Skeletal muscle tissue (tissue), 4 donors: Measurements from ENCODE around the gene KIF27. TPM values are rescaled to one million over a fixed set of nuclear protein-coding genes. Genes with fewer than 3 reads are reported as not detected.
"Not testable (repeated sequence)": the region's sequence is repeated elsewhere in the genome, so short reads cannot be mapped to it uniquely, and the experiment has no call there.

Experiments used
- H3K27ac ChIP-seq: one replicate; pipeline ENCODE4 v1.7.0; 2013; ENCODE audit warnings: mild to moderate bottlenecking, low read depth, low read length, inconsistent platforms
- H3K27me3 ChIP-seq, 3 donors: one replicate each; pipeline ENCODE4 v1.7.0; 2013; ENCODE audit warnings: low read length in 3 of 3; ENCODE audit not compliant: control insufficient read depth in 3 of 3, insufficient read depth in 3 of 3
- H3K36me3 ChIP-seq, 3 donors: one replicate each; pipeline ENCODE4 v1.7.0; 2013; ENCODE audit warnings: low read length in 3 of 3; ENCODE audit not compliant: control insufficient read depth in 3 of 3, insufficient read depth in 3 of 3
- H3K4me1 ChIP-seq, 3 donors: one replicate each; pipeline ENCODE4 v1.7.0; 2013; ENCODE audit warnings: low read length in 3 of 3, mild to moderate bottlenecking in 3 of 3; ENCODE audit not compliant: control insufficient read depth in 3 of 3, insufficient read depth in 3 of 3
- H3K4me3 ChIP-seq, 3 donors: one replicate each; pipeline ENCODE4 v1.7.0; 2013; ENCODE audit warnings: low read length in 3 of 3
- H3K9ac ChIP-seq, 3 donors: one replicate each; pipeline ENCODE4 v1.7.0; 2013; ENCODE audit warnings: low read length in 3 of 3, mild to moderate bottlenecking in 3 of 3, moderate library complexity in 2 of 3, low read depth in 1 of 3
- H3K9me3 ChIP-seq, 3 donors: one replicate each; pipeline ENCODE4 v1.7.0; 2013; ENCODE audit warnings: low read length in 3 of 3; ENCODE audit not compliant: control insufficient read depth in 3 of 3
- total RNA-seq: library from RNA; depleted of rRNA; stranded (reverse); fragments of >200 nt; gene quantifications from one replicate; pipeline ENCODE4 v1.2.3, GENCODE V29; 2014
- donor health status: Osteomylitis.

The KIF27 gene
- total RNA-seq, 1 donor from 2014 or later: 6.3 TPM

DNA sequence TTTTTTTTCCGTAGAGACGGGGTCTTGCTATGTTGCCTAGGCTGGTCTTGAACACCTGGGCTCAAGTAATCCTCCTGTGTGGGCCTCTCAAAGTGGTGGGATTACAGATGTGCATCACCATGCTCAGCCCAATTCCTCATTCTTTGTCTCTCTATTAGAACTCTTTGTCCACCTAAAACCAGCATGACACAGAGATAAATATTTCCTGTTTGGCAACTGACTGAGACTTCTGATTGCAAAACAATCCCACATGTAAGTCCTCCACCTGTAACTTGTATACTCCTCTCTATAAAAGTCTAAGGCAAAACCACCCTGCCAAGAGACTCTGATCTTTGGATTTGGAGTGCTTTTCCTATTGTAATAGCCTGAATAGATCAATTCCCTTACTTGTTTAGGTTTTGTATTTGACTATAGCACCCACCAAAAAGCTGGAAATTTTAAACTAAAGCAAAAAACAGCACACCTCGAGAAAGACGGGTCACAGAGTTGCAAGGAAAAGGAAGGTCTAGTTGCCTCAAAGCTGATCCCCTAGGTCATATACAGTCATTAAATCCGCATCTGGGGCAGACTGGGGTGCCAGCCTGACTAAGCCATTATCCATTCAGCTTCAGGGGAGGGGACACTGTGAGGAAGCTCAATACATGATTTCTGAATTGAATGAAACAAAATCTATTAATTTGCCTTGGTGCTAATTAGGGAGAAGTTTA, 13.5 kb upstream of the KIF27 start:
- Histone ChIP-seq H3K27me3 (no peaks in the 10 kb centered on the region), H3K9ac (peak overlapping the region in 1 of 3 donors; percentile 32), H3K9me3 (no peaks in the 10 kb centered on the region), H3K36me3 (peaks cover 0 to 10% (median 3%) of the 10 kb centered on the region in 3 donors), H3K4me1 (peaks cover 8 to 28% (median 11%) of the 10 kb centered on the region in 3 donors), H3K27ac (no peak overlapping the region), H3K4me3 (no peak overlapping the region)

DNA sequence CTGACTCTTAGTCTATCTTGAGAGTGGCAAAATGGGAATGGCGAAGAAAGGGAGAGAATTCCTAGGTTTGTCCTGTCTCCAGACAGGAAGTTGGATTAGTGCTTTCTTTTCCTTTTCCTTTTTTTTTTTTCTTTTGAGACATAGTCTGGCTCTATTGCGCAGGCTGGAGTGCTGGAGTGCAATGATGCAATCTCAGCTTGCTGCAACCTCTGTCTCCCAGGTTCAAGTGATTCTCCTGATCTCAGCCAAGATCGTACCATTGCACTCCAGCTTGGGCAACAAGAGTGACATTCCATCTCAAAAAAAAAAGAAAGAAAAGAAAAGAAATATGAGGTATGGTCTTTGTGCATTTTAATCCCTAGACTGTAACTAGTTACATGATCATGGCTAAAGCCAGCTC, 12.6 kb upstream of the KIF27 start:
- no peak overlapping the region for H3K27ac ChIP-seq
- peaks cover 0 to 2% (median 0%) of the 10 kb centered on the region in 3 donors for H3K36me3 ChIP-seq
- H3K9ac ChIP-seq: no peak overlapping the region
- no peaks in the 10 kb centered on the region for H3K9me3 ChIP-seq
- H3K4me3 ChIP-seq: no peak overlapping the region
- no peaks in the 10 kb centered on the region for H3K27me3 ChIP-seq
- peaks cover 8 to 28% (median 11%) of the 10 kb centered on the region in 3 donors for H3K4me1 ChIP-seq

- H3K9ac ChIP-seq: no peak overlapping the region
- no peaks in the 10 kb centered on the region for H3K36me3 ChIP-seq
- no peak overlapping the region for H3K4me3 ChIP-seq
- H3K4me1 ChIP-seq: peaks cover 8 to 28% (median 11%) of the 10 kb centered on the region in 3 donors
- no peaks in the 10 kb centered on the region for H3K27me3 ChIP-seq
- H3K27ac ChIP-seq: no peak overlapping the region
- H3K9me3 ChIP-seq: no peaks in the 10 kb centered on the region
Observed at GRCh38 chr9:83932851-83933250, 11.6 kb upstream of the KIF27 start.

DNA sequence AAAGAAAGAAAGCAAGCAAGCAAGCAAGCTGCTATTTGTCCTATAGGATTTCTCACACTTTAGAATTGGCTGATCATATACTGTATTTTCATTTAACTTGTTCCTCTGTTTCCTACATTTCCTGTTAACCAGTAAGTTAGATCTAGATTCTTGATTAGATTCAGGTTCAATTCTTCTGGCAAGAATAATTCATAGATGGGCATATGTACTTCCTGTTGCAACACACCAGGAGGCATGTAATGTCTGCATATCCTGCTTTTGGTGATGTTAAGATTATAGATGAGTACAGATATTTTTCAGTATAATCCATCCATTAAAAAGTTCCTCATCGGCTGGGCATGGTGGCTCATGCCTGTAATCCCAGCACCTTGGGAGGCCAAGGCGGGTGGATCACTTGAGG, 10.8 kb upstream of the KIF27 start:
- Histone ChIP-seq H3K9ac (no peak overlapping the region), H3K36me3 (no peaks in the 10 kb centered on the region), H3K4me3 (no peak overlapping the region), H3K4me1 (peaks cover 8 to 27% (median 11%) of the 10 kb centered on the region in 3 donors), H3K27ac (no peak overlapping the region), H3K27me3 (no peaks in the 10 kb centered on the region), H3K9me3 (no peaks in the 10 kb centered on the region)

- no peak overlapping the region for H3K4me3 ChIP-seq
- H3K36me3 ChIP-seq: no peaks in the 10 kb centered on the region
- H3K4me1 ChIP-seq: peaks cover 8 to 17% (median 9%) of the 10 kb centered on the region in 3 donors
- no peak overlapping the region for H3K27ac ChIP-seq
- no peaks in the 10 kb centered on the region for H3K9me3 ChIP-seq
- no peak overlapping the region for H3K9ac ChIP-seq
- no peaks in the 10 kb centered on the region for H3K27me3 ChIP-seq
Observed at GRCh38 chr9:83930881-83931280, 9.6 kb upstream of the KIF27 start.

GRCh38 chr9:83927591-83927990, 6.4 kb upstream of the KIF27 start:
- H3K9ac ChIP-seq: no peak overlapping the region
- H3K4me1 ChIP-seq: no peaks in the 10 kb centered on the region
- H3K9me3 ChIP-seq: no peaks in the 10 kb centered on the region
- no peaks in the 10 kb centered on the region for H3K27me3 ChIP-seq
- no peak overlapping the region for H3K4me3 ChIP-seq
- no peak overlapping the region for H3K27ac ChIP-seq
- no peaks in the 10 kb centered on the region for H3K36me3 ChIP-seq

GRCh38 chr9:83920469-83920926, 734 bp downstream of the KIF27 start:
- no peaks in the 10 kb centered on the region for H3K27me3 ChIP-seq
- H3K4me3 ChIP-seq: peak overlapping the region; percentile 64 to 76 (median 76)
- peak overlapping the region; percentile 73 to 81 (median 73) for H3K9ac ChIP-seq
- H3K27ac ChIP-seq: peak overlapping the region; percentile 94
- no peaks in the 10 kb centered on the region for H3K36me3 ChIP-seq
- H3K9me3 ChIP-seq: no peaks in the 10 kb centered on the region
- H3K4me1 ChIP-seq: peaks cover 2 to 12% (median 4%) of the 10 kb centered on the region in 3 donors

DNA sequence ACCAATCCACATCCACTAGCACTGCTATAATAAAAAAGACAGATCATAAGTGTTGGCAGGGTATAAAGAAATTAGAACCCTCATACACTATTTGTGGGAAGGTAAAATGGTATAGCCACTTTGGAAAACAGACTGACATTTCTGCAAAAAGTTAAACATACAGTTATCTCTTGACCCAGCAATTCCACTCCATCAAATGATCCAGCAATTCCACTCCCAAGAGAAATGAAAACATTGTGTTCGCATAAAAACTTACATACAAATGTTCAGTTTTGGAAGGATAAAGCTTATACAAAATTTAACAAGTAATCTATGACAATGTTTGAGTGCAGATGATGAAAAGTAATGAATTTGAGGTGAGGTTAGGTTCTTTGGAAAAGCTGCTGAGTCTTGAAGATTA, 2.1 kb downstream of the KIF27 start:
- Histone ChIP-seq H3K27me3 (no peaks in the 10 kb centered on the region), H3K4me3 (no peak overlapping the region), H3K9ac (no peak overlapping the region), H3K9me3 (no peaks in the 10 kb centered on the region), H3K4me1 (peaks cover 2 to 12% (median 4%) of the 10 kb centered on the region in 3 donors), H3K36me3 (no peaks in the 10 kb centered on the region), H3K27ac (no peak overlapping the region)

DNA sequence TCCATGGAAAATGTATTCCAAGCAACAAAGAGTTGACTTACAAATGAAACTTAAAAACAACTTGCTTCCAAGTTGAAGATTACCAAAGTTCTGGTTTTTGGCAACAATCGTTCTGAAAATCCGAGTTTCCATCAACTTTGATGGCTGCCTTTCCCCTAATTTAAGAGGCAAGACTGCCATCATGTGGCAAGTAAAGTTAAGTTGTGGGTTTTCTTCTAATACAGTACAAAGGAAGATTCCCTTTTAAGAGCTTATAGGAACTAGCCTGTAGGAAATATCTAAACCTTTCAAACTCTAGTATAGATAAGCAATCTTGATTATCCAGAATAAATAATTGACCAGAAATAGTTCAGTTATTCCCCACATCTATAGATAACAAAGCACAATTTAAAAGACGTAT, 9.0 kb downstream of the KIF27 start:
- H3K9me3 ChIP-seq, H3K4me1 ChIP-seq, H3K27me3 ChIP-seq, H3K9ac ChIP-seq, H3K36me3 ChIP-seq, H3K27ac ChIP-seq, H3K4me3 ChIP-seq: not testable (repeated sequence)

- Histone ChIP-seq H3K27me3 (no peaks in the 10 kb centered on the region), H3K27ac (no peak overlapping the region), H3K9me3 (no peaks in the 10 kb centered on the region), H3K4me1 (no peaks in the 10 kb centered on the region), H3K4me3 (no peak overlapping the region), H3K36me3 (no peaks in the 10 kb centered on the region), H3K9ac (no peak overlapping the region)
Observed at GRCh38 chr9:83906144-83906543, 15.1 kb downstream of the KIF27 start.
